Dedifferentiated amniotic fluid mesenchymal stem cell (primary cell): Measurements from ENCODE around the gene ARF1.

Experiments
- DNase-seq: peaks from one replicate; pipeline ENCODE4 v3.0.0-alpha.2; 2016; ENCODE audit errors: extremely low spot score

The ARF1 gene

DNA sequence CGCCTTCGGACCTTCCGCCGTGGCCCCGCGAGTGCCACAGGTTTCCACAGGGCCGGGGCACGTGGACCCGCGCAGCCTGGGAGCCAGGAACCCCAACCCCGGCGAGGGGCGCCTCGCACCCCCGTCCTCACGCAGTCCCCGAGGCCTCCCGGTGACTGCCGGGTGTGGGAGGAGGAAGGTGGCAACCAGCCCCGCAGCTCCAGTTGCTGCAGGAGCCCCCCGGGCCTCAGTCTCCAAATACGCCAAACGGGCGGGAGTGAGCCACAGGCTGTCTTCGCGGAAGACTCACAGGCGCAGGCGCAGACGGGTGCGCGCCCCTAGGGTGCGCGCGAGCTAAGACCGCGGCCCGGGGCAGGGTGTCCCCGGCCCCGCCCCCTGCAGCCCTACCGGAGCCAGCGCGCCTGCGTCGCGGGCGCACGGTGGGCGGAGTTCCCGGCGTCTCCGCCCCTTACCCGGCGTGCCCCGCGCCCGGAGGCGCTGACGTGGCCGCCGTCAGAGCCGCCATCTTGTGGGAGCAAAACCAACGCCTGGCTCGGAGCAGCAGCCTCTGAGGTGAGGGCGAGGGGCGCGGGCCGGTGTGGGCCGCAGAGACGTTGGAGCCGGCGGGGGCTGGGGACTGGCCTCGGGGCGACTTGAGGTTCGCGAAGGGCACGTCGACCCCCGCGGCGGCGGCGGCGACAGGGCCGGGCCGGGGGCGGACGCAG, at the start of gene ARF1:
ARF1 (plus strand) TSS at position 495 of the 704 bp plus-strand sequence. CDS start 14,407 bp downstream, outside the sequence.
- peak; percentile 88 for DNase-seq

GRCh38 chr1:228033376-228033775, 49.1 kb upstream of the ARF1 start:
- DNase-seq: no peak

DNA sequence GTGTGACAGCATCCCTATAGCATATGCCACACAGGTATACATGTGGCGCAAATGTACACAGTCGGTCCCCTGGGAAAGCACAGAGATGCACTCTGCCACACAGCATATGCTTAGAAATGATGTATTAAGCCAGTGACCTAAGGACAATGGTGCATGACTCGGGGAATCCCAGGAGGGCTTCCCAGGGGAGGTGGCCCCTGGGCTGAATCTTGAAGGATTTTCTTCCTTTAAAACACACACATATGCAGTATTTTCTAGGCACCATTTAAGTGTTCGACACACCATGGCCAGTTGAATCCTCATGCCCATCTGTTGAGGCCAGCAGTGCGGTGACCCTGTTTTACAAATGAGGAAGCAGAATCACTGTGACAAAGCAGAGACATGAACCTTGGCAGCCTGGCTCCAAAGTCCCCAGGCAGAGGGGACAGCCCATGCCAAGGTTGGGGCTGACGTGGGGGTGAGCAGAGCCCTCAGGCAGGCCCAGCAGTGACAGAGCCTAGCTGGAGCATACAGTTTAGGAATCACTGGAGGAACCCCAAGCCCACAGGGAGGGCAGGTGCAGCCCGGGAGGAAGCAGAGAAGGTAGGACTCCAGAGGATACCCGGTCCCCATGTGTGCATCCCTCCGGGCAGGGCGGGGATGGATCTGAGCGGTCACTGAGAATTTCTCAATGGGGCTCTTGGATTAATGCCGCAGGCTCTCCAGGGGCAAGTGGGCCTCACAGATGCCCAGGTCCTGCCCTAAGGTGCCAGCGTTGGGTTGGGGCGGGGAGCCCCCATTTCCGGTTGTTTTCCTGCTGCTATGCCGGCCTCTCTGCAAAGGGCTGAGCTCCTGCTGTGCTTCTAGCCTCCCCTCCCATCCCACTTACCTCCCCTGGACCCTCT, 47.3 kb upstream of the ARF1 start:
- DNase-seq: no peak

DNA sequence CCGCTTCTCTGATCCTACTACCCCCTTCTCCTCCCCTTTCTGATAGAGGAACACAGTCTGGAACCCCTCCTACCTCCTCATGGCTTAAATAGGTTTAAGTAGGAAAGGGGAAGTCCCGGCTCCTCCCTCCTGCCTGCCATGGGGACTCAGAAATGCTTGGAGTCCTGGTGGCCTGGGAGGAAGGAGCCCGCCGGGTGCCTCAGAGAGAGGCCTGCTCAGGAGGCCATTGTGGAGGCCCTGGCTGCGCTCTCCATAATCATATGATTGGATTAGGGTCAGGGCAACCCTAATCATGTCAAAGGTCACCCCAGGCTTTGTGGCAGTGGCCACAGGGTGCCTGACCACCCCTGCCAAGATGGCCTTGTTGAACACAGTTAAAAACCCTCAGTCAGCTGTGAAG, 46.7 kb upstream of the ARF1 start:
- DNase-seq: no peak

DNA sequence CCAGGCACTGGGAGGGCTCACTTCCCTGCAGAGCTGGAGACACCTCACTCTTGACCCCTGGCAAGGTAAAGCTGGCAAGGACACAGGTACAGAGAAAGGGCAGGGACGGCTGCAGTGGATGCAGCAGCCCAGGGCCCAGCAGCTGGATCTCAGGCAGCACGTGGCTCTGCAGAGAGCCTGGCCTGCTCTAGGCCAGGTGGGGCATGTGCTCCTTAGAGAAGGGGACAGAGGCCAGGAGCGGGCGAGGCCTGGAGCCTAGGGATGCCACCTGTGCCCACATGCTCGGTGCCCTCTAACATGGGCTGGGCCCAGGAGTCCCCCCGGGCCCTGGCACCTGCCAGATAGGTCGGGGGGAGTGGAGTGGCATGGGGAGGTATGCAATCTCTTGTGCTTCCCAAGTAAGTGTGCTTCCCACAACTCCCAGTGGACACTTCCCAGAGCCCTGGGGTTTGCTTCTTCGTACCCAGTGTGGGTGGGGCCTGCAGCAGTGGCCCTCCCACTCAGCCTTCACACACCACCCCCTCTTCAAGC, 45.7 kb upstream of the ARF1 start:
- DNase-seq: no peak

- DNase-seq: no peak
Observed at GRCh38 chr1:228037401-228038386, 44.8 kb upstream of the ARF1 start.

- DNase-seq: no peak
Observed at GRCh38 chr1:228038387-228039005, 44.0 kb upstream of the ARF1 start.

DNA sequence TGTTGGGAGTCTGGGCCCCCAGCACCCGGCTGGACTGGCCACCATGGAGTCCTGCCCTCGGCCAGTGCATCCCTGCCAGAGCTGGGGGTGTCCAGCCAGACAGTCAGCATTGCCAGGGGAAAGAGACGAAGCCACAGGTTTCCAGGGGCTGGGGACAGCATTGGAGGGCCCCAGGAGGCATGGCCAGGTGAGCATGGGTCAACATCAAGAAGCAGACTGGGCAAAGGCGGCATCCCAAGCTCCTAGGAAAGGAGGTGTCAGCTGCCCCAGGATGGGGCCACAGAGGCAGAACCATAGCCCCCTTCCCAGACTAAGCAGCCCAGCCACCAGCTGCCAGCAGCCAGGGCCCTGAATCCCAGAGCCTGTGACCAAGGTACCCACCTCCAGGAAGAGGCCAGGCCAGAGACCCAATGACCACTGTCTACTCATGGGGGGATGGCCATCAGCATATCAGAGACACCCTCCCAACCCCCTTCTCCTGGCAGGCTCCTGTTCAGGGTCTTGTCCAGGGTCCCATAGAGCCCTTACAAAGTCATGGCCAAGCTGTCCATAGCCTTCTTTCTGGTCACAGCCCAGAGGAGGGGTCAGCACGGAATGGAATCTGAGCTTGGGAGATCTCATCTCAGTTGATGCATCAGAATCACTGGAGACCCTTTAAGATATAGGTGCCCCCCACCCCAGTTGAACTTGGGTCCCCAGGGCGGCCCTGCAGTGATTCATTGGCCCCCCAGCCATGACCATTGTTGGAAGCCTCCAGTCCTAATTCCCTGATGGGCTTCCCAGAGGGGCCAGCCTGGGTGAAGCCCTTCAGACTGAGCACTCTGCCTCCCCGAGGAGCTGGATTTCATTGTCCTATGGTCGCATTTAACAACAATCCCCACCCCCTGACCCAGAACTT, 43.3 kb upstream of the ARF1 start:
- no peak for DNase-seq

GRCh38 chr1:228039986-228040385, 42.5 kb upstream of the ARF1 start:
- DNase-seq: no peak

DNA sequence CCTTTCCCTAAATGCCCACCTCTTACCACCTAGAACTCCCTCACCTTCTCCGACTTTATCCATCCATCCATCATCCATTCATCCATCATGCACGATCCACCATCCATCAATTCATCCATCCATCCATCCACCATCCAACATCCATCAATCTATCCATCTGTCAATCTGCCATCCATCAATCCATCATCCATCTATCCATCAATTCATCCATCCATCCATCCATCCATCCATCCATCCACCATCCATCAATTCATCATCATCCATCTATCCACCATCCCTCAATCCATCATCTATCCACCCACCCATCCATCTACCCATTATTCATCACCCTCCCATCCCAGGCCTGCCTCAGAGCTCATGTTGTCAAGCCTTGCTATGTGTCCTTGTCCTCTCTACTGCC, 41.2 kb upstream of the ARF1 start:
- DNase-seq: no peak

DNA sequence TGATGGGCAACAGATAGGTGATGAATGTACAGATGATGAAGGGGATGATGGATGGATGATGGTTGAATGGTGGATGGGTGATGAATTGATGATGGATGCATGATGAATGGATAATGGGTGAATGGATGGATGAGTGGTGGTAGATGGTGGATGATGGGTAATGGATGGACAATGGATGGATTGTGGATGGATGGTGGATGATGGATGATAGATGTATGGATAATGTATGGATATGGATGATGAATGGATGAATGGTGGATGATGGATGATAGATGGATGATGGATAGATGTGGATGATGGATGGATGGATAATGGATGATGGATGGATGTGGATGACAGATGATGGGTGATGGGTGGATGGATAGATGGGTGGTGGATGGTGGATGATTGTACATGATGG, 40.0 kb upstream of the ARF1 start:
- no peak for DNase-seq

DNA sequence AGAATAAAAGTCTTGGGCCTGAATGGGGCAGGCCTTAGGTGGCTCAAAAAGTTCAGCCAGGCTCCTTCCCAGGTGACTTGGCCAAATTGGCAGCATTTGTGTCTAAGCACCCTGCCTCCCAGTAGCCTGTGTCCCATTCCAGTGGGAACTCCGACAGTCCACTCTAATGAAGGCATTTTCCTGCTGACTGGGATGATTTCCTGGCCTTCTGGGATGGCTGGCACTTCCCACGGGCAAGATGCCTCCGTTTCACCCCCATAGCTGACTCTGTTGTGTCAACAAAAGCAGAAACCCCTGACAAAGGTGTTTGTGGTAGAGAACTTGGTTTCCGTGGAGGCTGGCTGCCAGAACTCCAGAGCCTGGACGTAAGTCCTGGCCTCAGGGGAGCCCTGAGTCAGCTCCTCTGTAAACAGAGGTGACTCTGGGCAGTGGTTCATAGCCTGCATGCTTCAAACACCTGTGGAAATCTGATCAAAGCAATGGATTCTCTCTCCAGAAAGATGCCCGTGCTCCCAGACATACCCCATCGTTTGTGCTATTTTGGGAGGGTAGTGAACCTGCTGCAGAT, 39.1 kb upstream of the ARF1 start:
- no peak for DNase-seq

- no peak for DNase-seq
Observed at GRCh38 chr1:228044961-228045360, 37.5 kb upstream of the ARF1 start.

- DNase-seq: no peak
Observed at GRCh38 chr1:228045405-228045804, 37.1 kb upstream of the ARF1 start.

- no peak for DNase-seq
Observed at GRCh38 chr1:228045871-228046270, 36.6 kb upstream of the ARF1 start.

DNA sequence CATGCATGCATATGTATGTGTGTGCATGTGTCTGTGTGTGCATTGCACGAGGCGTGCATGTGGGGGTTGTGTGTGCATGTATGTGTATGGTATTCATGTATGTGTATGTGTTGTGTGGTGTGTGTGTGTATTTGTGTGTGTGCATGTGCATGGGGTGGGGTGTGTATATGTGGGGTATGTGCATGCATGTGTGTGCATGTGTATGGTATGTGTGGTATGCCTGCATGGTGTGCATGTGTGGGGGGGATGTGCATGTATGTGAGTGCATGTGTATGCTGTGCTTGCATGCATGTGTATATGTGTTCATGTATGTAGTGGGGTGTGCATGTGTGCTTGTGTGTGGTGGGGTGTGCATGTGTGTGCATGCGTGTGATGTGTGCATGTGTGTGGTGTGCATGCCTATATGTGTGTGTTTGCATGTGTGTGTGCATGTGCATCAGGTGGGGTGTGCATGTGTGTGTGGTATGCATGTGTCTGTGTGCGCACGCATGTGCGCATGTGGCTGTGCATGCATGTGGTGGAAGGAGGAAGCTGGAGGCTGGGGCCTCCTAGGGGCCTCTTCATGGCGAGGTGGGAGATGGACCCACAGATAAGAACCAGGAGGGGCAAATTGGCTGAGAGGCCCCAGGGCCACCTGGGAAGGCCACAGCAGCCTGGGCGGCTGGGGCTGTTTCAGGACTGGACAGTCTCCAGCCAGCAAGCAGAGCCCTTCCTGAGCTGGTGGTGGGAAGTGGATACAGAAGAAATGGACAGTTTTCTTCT, 35.9 kb upstream of the ARF1 start:
- DNase-seq: no peak

- no peak for DNase-seq
Observed at GRCh38 chr1:228047183-228047466, 35.4 kb upstream of the ARF1 start.

- DNase-seq: no peak
Observed at GRCh38 chr1:228048120-228048519, 34.4 kb upstream of the ARF1 start.

GRCh38 chr1:228048659-228049298, 33.7 kb upstream of the ARF1 start:
- no peak for DNase-seq
